Raji (cell line): ENCODE results near the gene PLCD3.

Source experiments
- POLR2A ChIP-seq: IDR thresholded peaks from 2 replicates; pipeline ENCODE4 v1.6.1; 2011; ENCODE audit warnings: low read depth, low read length, control low read depth; ENCODE audit not compliant: insufficient read depth

Gene PLCD3

DNA sequence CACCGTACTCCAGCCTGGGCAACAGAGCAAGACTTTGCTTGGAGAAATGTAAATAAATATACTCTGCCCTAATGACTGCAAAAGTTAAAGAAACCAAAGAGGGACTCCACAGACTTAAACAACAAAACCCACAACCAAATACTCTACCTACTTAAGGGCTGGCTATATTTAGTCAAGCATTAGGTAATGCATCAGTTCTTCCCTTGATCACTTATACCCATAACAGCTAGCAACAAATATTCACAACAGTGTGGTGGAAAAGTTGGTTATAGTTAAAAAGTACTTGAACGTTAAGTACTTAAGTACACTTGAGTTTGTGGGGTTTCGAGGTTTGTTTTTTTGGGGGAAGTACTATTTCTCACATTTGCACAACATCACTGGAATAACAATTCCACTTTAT, 23.9 kb upstream of the PLCD3 start:
- TF ChIP-seq POLR2A: no peak

DNA sequence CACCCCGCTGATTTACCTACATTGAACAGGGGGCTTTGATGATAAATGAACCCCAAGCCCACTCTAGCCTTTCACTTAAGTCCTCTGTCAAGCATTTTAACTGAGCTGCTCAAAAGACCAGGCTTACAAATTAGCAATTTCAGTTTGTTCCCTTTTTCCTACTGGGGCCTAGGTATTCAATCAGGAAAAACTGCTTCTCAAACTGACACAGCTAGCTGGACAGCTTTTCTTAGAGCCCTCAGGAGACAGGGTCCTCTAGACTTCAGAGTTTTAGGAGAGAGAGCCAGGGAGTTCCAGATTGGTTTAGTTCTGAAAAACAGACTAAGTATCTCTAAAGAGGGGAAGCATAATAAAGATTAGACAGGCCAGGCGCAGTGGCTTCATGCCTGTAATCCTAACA, 23.2 kb upstream of the PLCD3 start:
- TF ChIP-seq POLR2A: no peak

DNA sequence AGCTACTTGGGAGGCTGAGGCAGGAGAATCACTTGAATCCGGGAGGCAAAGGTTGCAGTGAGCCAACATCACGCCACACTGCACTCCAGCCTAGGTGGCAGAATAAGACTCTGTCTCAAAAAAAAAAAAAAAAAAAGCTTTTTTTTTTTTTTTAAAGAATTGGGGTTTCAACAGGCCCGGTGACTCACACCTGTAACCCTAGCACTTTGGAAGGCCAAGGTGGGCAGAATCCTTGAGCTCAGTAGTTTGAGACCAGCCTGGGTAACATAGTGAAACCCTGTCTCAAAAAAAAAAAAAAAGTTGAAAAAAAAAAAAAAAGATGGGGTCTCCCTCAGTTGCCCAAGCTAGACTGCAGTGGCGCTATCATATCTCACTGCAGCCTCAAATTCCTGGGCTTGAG, 22.7 kb upstream of the PLCD3 start:
- TF ChIP-seq POLR2A: no peak

DNA sequence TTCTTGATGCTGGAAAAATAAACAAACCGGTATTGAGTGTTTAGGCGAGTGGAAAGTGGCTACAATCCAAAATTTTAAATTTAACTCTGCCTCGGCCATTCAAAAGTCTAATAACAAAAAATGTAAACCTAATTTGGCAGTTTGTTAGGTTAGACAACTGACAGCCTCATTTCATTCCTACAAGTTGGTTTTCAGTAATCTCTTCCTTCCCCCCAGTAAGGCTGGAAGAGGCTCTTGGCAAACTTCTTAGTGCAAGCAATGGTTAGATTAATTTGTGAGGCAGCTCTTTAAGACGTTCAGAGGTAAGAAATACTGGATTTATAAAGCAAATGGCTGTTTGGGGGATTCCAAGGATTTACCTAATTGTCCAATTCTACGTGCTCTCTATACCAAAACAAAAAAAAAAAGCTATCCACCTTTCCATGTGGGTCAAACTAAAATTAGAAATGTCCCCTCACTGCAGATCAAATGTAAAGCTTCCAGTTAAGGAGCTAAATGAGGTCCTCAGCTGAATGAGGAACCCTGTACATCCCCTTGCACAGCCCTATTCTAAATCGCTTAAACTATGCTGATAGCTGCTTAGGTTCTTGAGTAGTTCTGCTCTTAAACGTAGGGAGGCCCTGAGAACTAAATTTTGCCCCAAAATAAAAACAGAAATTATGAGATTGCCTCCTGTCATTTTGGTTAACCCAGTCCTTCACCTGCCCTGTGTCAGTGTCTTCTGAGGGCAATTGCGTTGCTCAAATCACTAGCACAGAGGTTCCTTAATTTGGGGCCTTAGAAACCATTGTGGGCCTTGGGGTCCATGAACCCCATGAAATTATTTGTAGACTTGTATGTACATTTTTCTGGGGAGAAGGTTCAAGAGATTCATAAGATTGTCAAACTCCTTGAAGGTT, 18.8 kb upstream of the PLCD3 start:
- TF ChIP-seq POLR2A: no peak

DNA sequence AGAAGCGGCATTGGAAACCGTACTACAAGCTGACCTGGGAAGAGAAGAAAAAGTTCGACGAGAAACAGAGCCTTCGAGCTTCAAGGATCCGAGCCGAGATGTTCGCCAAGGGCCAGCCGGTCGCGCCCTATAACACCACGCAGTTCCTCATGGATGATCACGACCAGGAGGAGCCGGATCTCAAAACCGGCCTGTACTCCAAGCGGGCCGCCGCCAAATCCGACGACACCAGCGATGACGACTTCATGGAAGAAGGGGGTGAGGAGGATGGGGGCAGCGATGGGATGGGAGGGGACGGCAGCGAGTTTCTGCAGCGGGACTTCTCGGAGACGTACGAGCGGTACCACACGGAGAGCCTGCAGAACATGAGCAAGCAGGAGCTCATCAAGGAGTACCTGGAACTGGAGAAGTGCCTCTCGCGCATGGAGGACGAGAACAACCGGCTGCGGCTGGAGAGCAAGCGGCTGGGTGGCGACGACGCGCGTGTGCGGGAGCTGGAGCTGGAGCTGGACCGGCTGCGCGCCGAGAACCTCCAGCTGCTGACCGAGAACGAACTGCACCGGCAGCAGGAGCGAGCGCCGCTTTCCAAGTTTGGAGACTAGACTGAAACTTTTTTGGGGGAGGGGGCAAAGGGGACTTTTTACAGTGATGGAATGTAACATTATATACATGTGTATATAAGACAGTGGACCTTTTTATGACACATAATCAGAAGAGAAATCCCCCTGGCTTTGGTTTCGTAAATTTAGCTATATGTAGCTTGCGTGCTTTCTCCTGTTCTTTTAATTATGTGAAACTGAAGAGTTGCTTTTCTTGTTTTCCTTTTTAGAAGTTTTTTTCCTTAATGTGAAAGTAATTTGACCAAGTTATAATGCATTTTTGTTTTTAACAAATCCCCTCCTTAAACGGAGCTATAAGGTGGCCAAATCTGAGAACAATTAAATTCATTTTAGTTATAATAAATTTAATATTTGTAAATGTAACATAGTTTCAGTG, 17.7 kb upstream of the PLCD3 start:
- TF ChIP-seq POLR2A: peak; percentile 27; the same call in 1 of the 2 replicates

DNA sequence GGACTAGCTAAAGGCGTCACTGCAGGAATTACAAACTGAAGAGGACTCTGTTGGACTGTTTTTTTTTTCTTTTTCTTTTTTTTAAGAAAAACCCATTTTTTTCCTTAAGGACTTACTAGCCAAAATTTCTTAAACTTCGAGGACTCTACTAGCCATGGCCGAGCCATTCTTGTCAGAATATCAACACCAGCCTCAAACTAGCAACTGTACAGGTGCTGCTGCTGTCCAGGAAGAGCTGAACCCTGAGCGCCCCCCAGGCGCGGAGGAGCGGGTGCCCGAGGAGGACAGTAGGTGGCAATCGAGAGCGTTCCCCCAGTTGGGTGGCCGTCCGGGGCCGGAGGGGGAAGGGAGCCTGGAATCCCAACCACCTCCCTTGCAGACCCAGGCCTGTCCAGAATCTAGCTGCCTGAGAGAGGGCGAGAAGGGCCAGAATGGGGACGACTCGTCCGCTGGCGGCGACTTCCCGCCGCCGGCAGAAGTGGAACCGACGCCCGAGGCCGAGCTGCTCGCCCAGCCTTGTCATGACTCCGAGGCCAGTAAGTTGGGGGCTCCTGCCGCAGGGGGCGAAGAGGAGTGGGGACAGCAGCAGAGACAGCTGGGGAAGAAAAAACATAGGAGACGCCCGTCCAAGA, 16.8 kb upstream of the PLCD3 start:
- no peak; the same call in none of the 2 replicates for TF ChIP-seq POLR2A

DNA sequence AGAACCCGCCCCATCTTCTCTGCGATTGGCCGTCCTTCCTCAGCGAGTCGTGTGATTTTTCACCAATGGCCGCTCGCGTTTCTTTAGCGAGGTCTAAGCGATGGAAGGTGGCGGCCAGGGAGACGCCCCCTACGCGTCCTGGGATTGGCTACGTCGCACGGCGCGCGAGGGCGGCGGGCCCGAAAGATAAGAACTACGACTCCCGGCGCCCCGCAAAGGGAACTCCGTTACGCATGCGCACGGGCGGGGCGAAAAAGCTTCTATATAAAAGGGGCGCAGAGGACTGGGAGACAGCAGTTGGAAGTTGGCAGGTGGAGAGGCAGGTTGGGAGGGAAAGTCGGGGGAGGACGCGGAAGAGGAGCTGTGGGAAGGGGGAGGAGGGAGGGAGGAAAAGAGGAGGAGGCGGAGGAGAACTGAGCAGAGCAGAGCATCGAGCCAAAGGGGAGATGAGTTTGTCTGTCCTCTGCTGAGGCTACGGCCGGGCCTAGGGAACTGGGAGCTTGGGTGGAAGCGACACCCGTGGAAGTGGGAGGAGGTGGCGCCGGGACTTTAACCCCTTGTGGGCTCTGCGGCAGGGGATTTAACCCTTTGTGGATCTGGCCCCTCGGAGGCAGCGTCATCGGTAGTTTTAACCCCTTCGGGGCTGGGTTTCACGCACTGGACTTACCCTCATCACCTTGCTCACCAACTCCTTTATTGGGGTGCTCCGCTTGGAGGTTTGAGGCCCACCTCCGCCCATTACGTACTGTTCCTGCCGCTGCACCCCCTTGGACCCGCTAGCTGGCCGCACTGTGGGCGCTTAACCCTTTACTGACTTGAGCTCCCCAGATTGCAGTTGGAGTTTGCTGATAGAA, 16.1 kb upstream of the PLCD3 start, which contains the start of gene HEXIM1:
Gene HEXIM1, plus strand, starts transcription at position 293 of the 854 bp plus-strand sequence. CDS start 716 bp downstream, outside the sequence.
- peak; percentile 100 for TF ChIP-seq POLR2A

DNA sequence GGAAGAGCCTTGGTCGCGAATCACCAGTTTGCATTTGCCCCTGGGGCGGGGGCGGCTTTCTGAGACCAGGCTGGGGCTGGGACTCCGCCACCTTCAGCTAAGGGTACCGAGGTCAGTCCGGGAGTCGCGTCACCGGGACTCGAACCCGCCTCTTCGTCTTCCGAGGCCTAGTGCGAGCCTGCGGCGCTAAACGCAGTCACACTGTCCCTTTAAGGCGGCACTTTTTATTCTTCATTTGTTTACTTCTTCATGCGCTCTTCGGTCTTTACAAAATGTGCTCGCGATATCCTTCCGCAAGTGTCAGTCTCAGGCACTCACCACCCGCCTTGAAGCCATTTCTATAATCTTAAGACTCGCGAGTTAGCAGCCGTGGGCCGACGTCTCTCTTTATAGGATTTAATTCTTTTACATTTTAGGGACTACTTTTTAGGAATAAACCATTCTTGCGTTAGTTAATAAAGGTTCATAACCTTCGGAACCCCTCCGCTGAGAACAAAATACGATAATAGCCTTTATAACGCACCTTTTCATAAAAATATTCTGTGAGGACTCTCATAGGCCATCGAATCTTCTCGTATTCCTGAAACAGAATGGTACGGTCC, 15.4 kb upstream of the PLCD3 start:
- peak; percentile 65 for TF ChIP-seq POLR2A

DNA sequence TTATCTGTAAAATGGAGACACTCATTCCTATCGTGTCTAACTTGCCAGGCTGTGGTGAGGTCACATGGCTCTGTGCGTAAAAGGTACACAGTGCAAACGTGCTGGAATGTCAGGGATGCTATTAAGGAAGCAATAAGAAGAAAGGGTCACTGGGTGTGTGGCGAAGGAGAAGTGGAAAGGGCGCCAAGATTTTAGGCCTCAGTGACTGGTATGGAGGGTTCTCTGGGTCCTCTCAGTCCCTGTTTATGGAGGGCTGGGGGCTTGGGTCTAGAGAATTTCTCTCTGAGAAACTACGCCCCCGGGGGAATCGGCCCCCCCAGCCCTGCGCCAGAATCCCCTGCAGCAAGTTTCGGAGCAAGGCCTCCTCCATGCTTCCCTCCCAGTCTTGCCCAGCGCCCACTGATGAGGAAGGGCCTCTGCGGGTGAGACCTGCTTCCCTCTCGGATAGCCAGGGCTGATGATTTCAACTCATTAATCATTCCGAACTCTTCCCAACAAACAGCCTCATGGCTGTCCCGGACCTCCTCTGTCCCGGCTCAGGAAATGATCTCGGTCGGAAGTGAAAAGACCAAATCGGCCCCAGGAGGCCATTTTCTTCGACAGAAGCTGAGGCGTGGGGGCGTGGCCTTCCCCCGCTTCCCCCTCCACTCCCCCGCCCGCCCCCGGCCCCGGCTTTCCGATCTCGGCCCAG, 14.7 kb upstream of the PLCD3 start:
- peak; percentile 65 for TF ChIP-seq POLR2A

DNA sequence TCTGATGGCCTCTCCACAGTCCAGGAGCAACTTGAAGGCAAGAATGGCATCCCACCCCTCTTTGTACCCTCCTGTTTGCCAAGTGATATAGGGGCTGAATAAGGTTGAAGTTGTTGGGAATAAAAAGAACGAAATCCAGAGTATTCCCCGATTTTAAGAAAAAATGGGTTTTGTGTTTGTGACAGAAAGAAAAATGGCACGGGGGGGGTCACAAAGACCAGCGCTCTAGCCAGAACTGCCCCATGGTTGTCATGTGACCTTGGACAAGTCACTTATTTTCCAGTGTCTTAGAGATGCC, 14.2 kb upstream of the PLCD3 start:
- no peak for TF ChIP-seq POLR2A

DNA sequence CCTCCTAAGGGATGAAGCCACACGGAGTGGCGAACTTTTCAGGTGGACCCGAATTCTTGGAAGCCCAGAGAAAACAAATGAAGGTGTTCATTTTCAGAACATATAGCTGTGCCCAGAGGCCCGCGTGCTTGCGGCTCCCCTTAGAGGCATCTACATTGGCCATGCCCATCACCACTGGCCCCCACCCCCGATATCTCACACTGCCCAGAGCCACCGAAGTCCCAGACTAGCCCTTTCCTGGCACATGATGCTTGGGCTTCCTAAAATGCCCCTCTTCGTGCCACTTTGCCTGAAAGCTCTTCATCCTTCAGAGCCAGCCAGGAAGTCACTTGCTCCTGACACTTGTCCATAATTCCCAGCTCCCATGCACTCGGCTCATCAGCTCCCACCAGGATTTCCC, 13.9 kb upstream of the PLCD3 start:
- no peak for TF ChIP-seq POLR2A

DNA sequence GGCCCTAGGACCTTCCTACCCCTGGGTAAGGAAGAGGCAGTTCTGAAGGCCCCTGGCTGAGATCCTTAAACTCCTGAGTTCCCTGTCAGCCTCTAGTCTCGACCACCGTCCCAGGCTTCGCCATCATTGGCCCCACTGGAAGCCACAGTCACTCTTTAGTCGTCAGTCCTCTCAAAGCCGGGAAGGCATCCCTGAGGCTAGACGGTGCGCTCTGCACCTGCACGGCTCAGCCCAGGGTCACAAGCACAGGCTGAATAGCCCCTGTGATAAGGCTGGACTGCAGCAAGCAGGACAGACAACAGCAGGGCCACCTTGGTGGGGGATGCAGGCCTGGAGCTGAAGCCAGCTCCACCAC, 12.7 kb upstream of the PLCD3 start:
- no peak for TF ChIP-seq POLR2A

DNA sequence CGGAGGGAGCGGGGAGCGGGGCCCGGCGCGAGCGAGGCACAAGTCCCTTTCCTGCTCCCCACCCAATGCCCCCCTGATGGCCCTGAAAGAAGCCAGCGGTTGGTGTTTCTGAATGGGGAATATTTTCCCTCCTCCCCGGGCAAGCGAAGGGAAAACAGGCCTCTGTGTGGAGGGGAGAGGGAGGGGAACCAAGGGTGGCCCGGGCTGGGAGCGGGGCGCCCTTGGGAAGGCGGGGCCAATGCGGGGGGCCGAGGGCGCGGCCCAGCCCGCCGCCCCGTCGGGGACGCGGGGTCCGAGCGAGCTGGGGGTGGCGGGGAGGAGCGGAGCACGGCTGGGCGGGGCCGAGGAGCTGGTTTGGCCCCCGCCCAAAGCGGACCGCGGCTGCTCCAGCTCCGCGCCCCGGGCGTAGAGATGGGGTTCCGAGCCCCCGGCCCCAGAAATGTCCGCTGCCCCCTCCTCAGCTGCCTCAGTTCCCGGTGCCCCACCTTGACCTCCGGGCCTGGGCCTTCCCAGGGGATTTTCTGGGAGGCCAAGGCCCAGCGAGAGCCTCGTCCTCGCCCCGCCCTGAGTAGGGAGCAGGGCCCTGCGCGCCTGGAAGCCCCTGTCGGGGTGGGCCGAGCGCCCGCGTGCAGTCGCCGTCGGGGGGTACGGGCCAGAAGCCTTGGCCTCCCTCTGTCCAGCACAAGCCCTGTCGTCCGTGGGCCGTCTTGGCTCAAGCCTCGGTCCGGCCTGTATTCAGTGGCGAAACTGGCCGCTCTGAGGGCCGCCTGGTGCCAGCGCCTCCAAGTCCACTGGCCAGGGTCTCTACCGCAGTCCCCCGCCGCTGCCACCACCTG, 12.1 kb upstream of the PLCD3 start:
- TF ChIP-seq POLR2A: 0 out of 2 replicates have a peak, but pooled peaks have one; percentile 5
